ENCODE measurements around the gene C1orf21. TPM values are rescaled to one million over a fixed set of nuclear protein-coding genes. Genes with fewer than 3 reads are reported as not detected.

The C1orf21 gene
- total RNA-seq, 6 experiments from 2014 or later, result 4.3 to 29.2 (median 13.1) TPM

GRCh38 chr1:184673305-184673704 lies 286.5 kb downstream of the C1orf21 start:
- DNase-seq (no peak), ATAC-seq (no peak)
- intact Hi-C loops (cut with DNase I), result no loop called here
- no peaks in the 10 kb centered on the region for H3K9me3 ChIP-seq
- H3K36me3 ChIP-seq, result no peaks in the 10 kb centered on the region
- WGBS (ENCODE audit: insufficient coverage, low coverage, low lambda C conversion rate, missing lambda C conversion rate), result 69% methylated on average over 6 of the region's 9 CpGs
- TF ChIP-seq, protein P1, sequence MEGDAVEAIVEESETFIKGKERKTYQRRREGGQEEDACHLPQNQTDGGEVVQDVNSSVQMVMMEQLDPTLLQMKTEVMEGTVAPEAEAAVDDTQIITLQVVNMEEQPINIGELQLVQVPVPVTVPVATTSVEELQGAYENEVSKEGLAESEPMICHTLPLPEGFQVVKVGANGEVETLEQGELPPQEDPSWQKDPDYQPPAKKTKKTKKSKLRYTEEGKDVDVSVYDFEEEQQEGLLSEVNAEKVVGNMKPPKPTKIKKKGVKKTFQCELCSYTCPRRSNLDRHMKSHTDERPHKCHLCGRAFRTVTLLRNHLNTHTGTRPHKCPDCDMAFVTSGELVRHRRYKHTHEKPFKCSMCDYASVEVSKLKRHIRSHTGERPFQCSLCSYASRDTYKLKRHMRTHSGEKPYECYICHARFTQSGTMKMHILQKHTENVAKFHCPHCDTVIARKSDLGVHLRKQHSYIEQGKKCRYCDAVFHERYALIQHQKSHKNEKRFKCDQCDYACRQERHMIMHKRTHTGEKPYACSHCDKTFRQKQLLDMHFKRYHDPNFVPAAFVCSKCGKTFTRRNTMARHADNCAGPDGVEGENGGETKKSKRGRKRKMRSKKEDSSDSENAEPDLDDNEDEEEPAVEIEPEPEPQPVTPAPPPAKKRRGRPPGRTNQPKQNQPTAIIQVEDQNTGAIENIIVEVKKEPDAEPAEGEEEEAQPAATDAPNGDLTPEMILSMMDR (IDR thresholded peaks at IDR 0.05), result no peak
- no peak for TF ChIP-seq POLR2A (IDR thresholded peaks at IDR 0.05)
- H3K27me3 ChIP-seq, result no peaks in the 10 kb centered on the region
- H3K4me3 ChIP-seq, result no peak overlapping the region
- no peaks in the 10 kb centered on the region for H3K4me1 ChIP-seq
- no peak overlapping the region for H3K27ac ChIP-seq

- TF ChIP-seq POLR2A (IDR thresholded peaks at IDR 0.05), result no peak
- TF ChIP-seq, protein P1 (IDR thresholded peaks at IDR 0.05), result no peak
- DNase-seq, result no peak
- intact Hi-C loops (cut with DNase I), result no loop called here
- no peak for ATAC-seq
- H3K27me3 ChIP-seq, result no peaks in the 10 kb centered on the region
- H3K36me3 ChIP-seq, result no peaks in the 10 kb centered on the region
- no peaks in the 10 kb centered on the region for H3K4me1 ChIP-seq
- H3K9me3 ChIP-seq, result peaks cover 0 to 4% (median 0%) of the 10 kb centered on the region in 4 donors
- no peak overlapping the region for H3K4me3 ChIP-seq
- no peak overlapping the region for H3K27ac ChIP-seq
These were observed 290.5 kb downstream of the C1orf21 start for GRCh38 chr1:184677344-184677743.
